K562 (cell line): Measurements from ENCODE around the gene ERC2. TPM values are rescaled to one million over a fixed set of nuclear protein-coding genes. Genes with fewer than 3 reads are reported as not detected.

Experiments
- ATAC-seq: fragments of 200-7000 bp; cut with Tn5 transposase; 3 replicates; pipeline ENCODE4 v1.9.1; 2020; ENCODE audit warnings: moderate library complexity
- BruUV-seq: library from RNA; stranded (reverse); fragments of 400-500 nt; replicated peaks from 2 replicates; lab custom pipeline; 2021; lab: Mats Ljungman, UMichigan
- CTCF ChIA-PET: fragments of 300-600 bp; formaldehyde crosslinking; extraction: SDS; loops from one replicate; lab custom pipeline; 2021; ENCODE audit warnings: low intra/inter-chr PET ratio; lab: Yijun Ruan, JAX
- POLR2A ChIA-PET: fragments of 300-600, 350-650 bp; sonication (Branson Sonifier 250); formaldehyde crosslinking; extraction: SDS; loops from one replicate; lab custom pipeline; 2021; ENCODE audit warnings: antibody characterized with exemption, inconsistent platforms; lab: Yijun Ruan, JAX
- DNase-seq, 4 experiments: peaks; one replicate each; pipeline versions ENCODE4 v3.0.0 to v3.0.0-alpha.2; 2011 to 2018; ENCODE audit warnings: low spot score in 3 of 4, mixed read lengths in 3 of 4; ENCODE audit errors: extremely low read depth in 1 of 4
- FAIRE-seq: peaks from 2 replicates; lab custom pipeline; 2011; peaks lifted over from hg19 to GRCh38; lab: Jason Lieb, UNC
- H2AFZ ChIP-seq: 2 replicates; pipeline ENCODE4 v1.6.0; 2011; ENCODE audit warnings: low read depth, low read length, control low read depth, inconsistent platforms
- H3K27ac ChIP-seq: fragments of 200-600 bp; 3 replicates; pipeline ENCODE4 v1.8.0; 2011; ENCODE audit warnings: low read depth, mild to moderate bottlenecking, control low read depth, inconsistent platforms, low read length, moderate library complexity, mixed read lengths; ENCODE audit errors: extremely low read depth
- H3K27me3 ChIP-seq, 2 experiments: fragments of 300-600 bp in 1 of 2; 2 replicates in 1 of 2; 3 replicates in 1 of 2; pipeline versions ENCODE4 v1.6.0 to v1.8.0; 2011; ENCODE audit warnings: inconsistent platforms in 2 of 2, low read length in 2 of 2, mild to moderate bottlenecking in 1 of 2, mixed read lengths in 1 of 2, moderate library complexity in 1 of 2; ENCODE audit not compliant: control insufficient read depth in 2 of 2, insufficient read depth in 2 of 2
- H3K36me3 ChIP-seq: fragments of 300-600 bp; 3 replicates; pipeline ENCODE4 v1.8.0; 2011; ENCODE audit warnings: mild to moderate bottlenecking, low read length, inconsistent platforms; ENCODE audit not compliant: control insufficient read depth, insufficient read depth
- H3K4me1 ChIP-seq, 2 experiments: fragments of 200-600 bp in 1 of 2; replicated peaks in 1 of 2; 2 replicates in 1 of 2; 3 replicates in 1 of 2; pipeline versions ENCODE4 v1.5.1 to v1.8.0; 2011; ENCODE audit warnings: inconsistent platforms in 2 of 2, low read length in 2 of 2, mild to moderate bottlenecking in 1 of 2, mixed read lengths in 1 of 2, moderate library complexity in 1 of 2; ENCODE audit not compliant: control insufficient read depth in 2 of 2, insufficient read depth in 2 of 2
- H3K4me2 ChIP-seq: 2 replicates; pipeline ENCODE4 v1.6.1; 2011; ENCODE audit warnings: low read length, control low read depth, inconsistent platforms, mixed read lengths; ENCODE audit not compliant: insufficient read depth
- H3K4me3 ChIP-seq: fragments of 200-600 bp; sonication (generic), shearing (Covaris generic); 2 replicates; pipeline ENCODE4 v1.5.1; 2016; ENCODE audit warnings: control low read depth, inconsistent platforms
- H3K79me2 ChIP-seq: fragments of 200-600 bp; 3 replicates; pipeline ENCODE4 v1.8.0; 2011; ENCODE audit warnings: low read length, inconsistent platforms; ENCODE audit not compliant: control insufficient read depth, insufficient read depth
- H3K9ac ChIP-seq, 2 experiments: 2 replicates each; pipeline versions ENCODE4 v1.6.0 to v1.6.1; 2011; ENCODE audit warnings: low read depth in 2 of 2, low read length in 2 of 2, control low read depth in 1 of 2, inconsistent platforms in 1 of 2, mild to moderate bottlenecking in 1 of 2, mixed read lengths in 1 of 2; ENCODE audit not compliant: insufficient read depth in 1 of 2
- H3K9me1 ChIP-seq: one replicate; pipeline ENCODE4 v1.6.0; 2011; ENCODE audit warnings: inconsistent platforms, mild to moderate bottlenecking, low read length, moderate library complexity; ENCODE audit not compliant: control insufficient read depth, insufficient read depth
- H3K9me3 ChIP-seq: replicated peaks from 2 replicates; pipeline ENCODE4 v1.5.1; 2011; ENCODE audit warnings: low read depth, low read length, inconsistent platforms; ENCODE audit not compliant: control insufficient read depth, insufficient read depth
- H4K20me1 ChIP-seq: replicated peaks from 2 replicates; pipeline ENCODE4 v1.6.1; 2011; ENCODE audit warnings: low read length, inconsistent platforms, mixed read lengths; ENCODE audit not compliant: control insufficient read depth, insufficient read depth
- CCAR2 ChIP-seq: fragments of 200-400 bp; formaldehyde crosslinking; IDR thresholded peaks from 2 replicates; pipeline ENCODE4 v1.6.1; 2017; ENCODE audit warnings: mild to moderate bottlenecking, low read depth, low read length
- GTF2F1 ChIP-seq: IDR thresholded peaks from 2 replicates; pipeline ENCODE4 v1.6.1; 2011; ENCODE audit warnings: low read depth, low read length, improper control_type of control experiment
- IFI16 ChIP-seq: fragments of 250-450 bp; sonication (Bioruptor Pico); IDR thresholded peaks from 2 replicates; pipeline ENCODE4 v2.1.2; 2022; ENCODE audit warnings: mild to moderate bottlenecking, inconsistent platforms
- MAFF ChIP-seq: IDR thresholded peaks from 2 replicates; pipeline ENCODE4 v1.6.1; 2012; ENCODE audit warnings: low read length, improper control_type of control experiment
- NFXL1 ChIP-seq: fragments of 450-650 bp; formaldehyde crosslinking; IDR thresholded peaks from 2 replicates; pipeline ENCODE4 v1.4.0; 2021; ENCODE audit warnings: mild to moderate bottlenecking
- NR3C1 ChIP-seq: sonication (generic); formaldehyde crosslinking; IDR thresholded peaks from 2 replicates; pipeline ENCODE4 v1.8.1; 2022; ENCODE audit warnings: missing genetic modification reagents
- OTX1 ChIP-seq: fragments of 450-650 bp; formaldehyde crosslinking; IDR thresholded peaks from 2 replicates; pipeline ENCODE4 v1.4.0; 2022; ENCODE audit warnings: mild to moderate bottlenecking
- RBM15 ChIP-seq: fragments of 200-400 bp; formaldehyde crosslinking; IDR thresholded peaks from 2 replicates; pipeline ENCODE4 v1.6.1; 2018; ENCODE audit warnings: mild to moderate bottlenecking, low read length, moderate library complexity; ENCODE audit not compliant: insufficient read depth
- SIX5 ChIP-seq, 2 experiments: IDR thresholded peaks; 2 replicates each; pipeline ENCODE4 v1.6.1; 2011; ENCODE audit warnings: low read length in 2 of 2, borderline replicate concordance in 1 of 2, low read depth in 1 of 2, mild to moderate bottlenecking in 1 of 2, moderate library complexity in 1 of 2; ENCODE audit not compliant: insufficient read depth in 1 of 2
- SNAPC5 ChIP-seq: fragments of 250-450 bp; sonication (Bioruptor Pico); IDR thresholded peaks from 2 replicates; pipeline ENCODE4 v1.8.0; 2021; ENCODE audit warnings: moderate library complexity, mild to moderate bottlenecking, inconsistent platforms
- STAT5A ChIP-seq: IDR thresholded peaks from 2 replicates; pipeline ENCODE4 v1.6.1; 2012; ENCODE audit warnings: low read length, inconsistent platforms, borderline replicate concordance
- TAF1 ChIP-seq: IDR thresholded peaks from 2 replicates; pipeline ENCODE4 v1.6.1; 2011; ENCODE audit warnings: mild to moderate bottlenecking, low read length, moderate library complexity; ENCODE audit not compliant: insufficient read depth, control insufficient read depth, severe bottlenecking; ENCODE audit errors: extremely low read depth
- UBTF ChIP-seq, 2 experiments: IDR thresholded peaks; 2 replicates each; pipeline ENCODE4 v1.6.1; 2012; ENCODE audit warnings: improper control_type of control experiment in 2 of 2, low read depth in 2 of 2, low read length in 2 of 2, borderline replicate concordance in 1 of 2
- USF1 ChIP-seq: sonication (generic); formaldehyde crosslinking; IDR thresholded peaks from 2 replicates; pipeline ENCODE4 v1.9.0; 2022; ENCODE audit warnings: mild to moderate bottlenecking, missing genetic modification reagents
- ZNF184 ChIP-seq: sonication (generic); formaldehyde crosslinking; IDR thresholded peaks from 2 replicates; pipeline ENCODE4 v1.5.0; 2020; ENCODE audit warnings: missing genetic modification reagents
- ZNF253 ChIP-seq: fragments of 250-450 bp; sonication (Bioruptor Pico); conservative IDR thresholded peaks from 2 replicates; pipeline ENCODE4 v1.6.1; 2021; ENCODE audit warnings: mild to moderate bottlenecking
- ZNF395 ChIP-seq: fragments of 200-800 bp; sonication (Bioruptor generic); IDR thresholded peaks from 2 replicates; pipeline ENCODE4 v1.6.1; 2017; ENCODE audit warnings: missing genetic modification characterization, missing compliant biosample characterization
- ZNF586 ChIP-seq: fragments of 450-650 bp; formaldehyde crosslinking; conservative IDR thresholded peaks from 2 replicates; pipeline ENCODE4 v1.4.0; 2020; ENCODE audit warnings: mild to moderate bottlenecking, moderate library complexity
- WGBS: fragments of 100-300 bp; shearing (Covaris generic); methylation state at CpG from one replicate; pipeline ENCODE4 v1.1.6; 2016; ENCODE audit warnings: low coverage, mixed read lengths; ENCODE audit not compliant: insufficient coverage; ENCODE audit errors: missing lambda C conversion rate; 5-methylcytosine and 5-hydroxymethylcytosine counted together
- in situ Hi-C: fragments of 300-500 bp; cut with MboI; formaldehyde crosslinking; loops from 4 replicates; pipeline ENCODE4 v1.15.0; 2018; ENCODE audit warnings: inconsistent platforms, mixed read lengths
- intact Hi-C: fragments of 100-400 bp; cut with micrococcal nuclease; formaldehyde crosslinking; loops from 2 replicates; pipeline ENCODE4 v1.14.2; 2022
- polyA plus RNA-seq, 8 experiments: library from polyadenylated mRNA; depleted of rRNA in 4 of 8; stranded (reverse) in 5 of 8; unstranded in 3 of 8; fragments of >200 nt; fragmentation: Nextera tagmentation in 2 of 8; fragmentation: Illumina TruSeq in 1 of 8; extraction: Ambion mirVana in 2 of 8; extraction: Trizol in 1 of 8; gene quantifications; 2 replicates each; pipeline versions ENCODE4 v1.2.1 to v1.2.3, GENCODE V29; 2011 to 2014; ENCODE audit warnings: inconsistent platforms in 1 of 8, missing spikeins in 1 of 8
- total RNA-seq, 7 experiments: library from RNA; depleted of rRNA in 6 of 7; stranded (reverse); fragments of >200 nt in 6 of 7; fragmentation: Illumina TruSeq in 2 of 7; extraction: Trizol in 2 of 7; gene quantifications; 2 replicates each; pipeline versions ENCODE4 v1.2.1 to v1.2.3, GENCODE V29; 2011 to 2021; ENCODE audit warnings: low replicate concordance in 1 of 7

Gene ERC2
- total and polyA plus RNA-seq, 9 of the 15 experiments (the other 6 are each of a cell fraction or from before 2014, with no cell fraction given): 0.04 to 0.18 (median 0.07) TPM; not detected in 2

- TF ChIP-seq SNAPC5 (no peak), GTF2F1 (no peak), NFXL1 (CRISPR knock-in tag) (no peak), ZNF253 (CRISPR knock-in tag) (no peak), ZNF586 (CRISPR knock-in tag) (no peak), CCAR2 (no peak), USF1 (CRISPR knock-in tag) (no peak)
- TF ChIP-seq, all 486 proteins: peak for 0
Observed at GRCh38 chr3:56012721-56013120, 455.5 kb downstream of the ERC2 start (continued).

GRCh38 chr3:56005196-56005805, 463.0 kb downstream of the ERC2 start:
- DNase-seq (no peak), ATAC-seq (no peak), FAIRE-seq (no peak)
- no peak overlapping the region for H3K9ac ChIP-seq
- in situ Hi-C loops (no loop called here), intact Hi-C loops (no loop called here)
- ChIA-PET CTCF (no interaction called here), POLR2A (no interaction called here)
- 5% methylated on average over 6 of the region's 6 CpGs for WGBS
- H3K9me3 ChIP-seq: no peaks in the 10 kb centered on the region
- H4K20me1 ChIP-seq: no peaks in the 10 kb centered on the region
- H3K4me1 ChIP-seq: no peaks in the 10 kb centered on the region
- H3K79me2 ChIP-seq: no peaks in the 10 kb centered on the region
- no peak overlapping the region for H2AFZ ChIP-seq
- no peak overlapping the region for H3K4me3 ChIP-seq
- BruUV-seq: no TSS peak
- no peaks in the 10 kb centered on the region for H3K9me1 ChIP-seq
- H3K27ac ChIP-seq: no peak overlapping the region
- no peak overlapping the region for H3K4me2 ChIP-seq
- H3K27me3 ChIP-seq: no peaks in the 10 kb centered on the region
- H3K36me3 ChIP-seq: no peaks in the 10 kb centered on the region
- TF ChIP-seq IFI16 (CRISPR knock-in tag): no peak
- TF ChIP-seq ZNF184 (CRISPR knock-in tag): no peak
- TF ChIP-seq NR3C1 (CRISPR knock-in tag): no peak
- no peak for TF ChIP-seq STAT5A
- TF ChIP-seq RBM15: no peak
- TF ChIP-seq SIX5 (IDR thresholded peaks at IDR 0.05; ENCODE audit: borderline replicate concordance in 1 of 2, insufficient read depth in 1 of 2, low read depth in 1 of 2, low read length in 2 of 2): no peak
- no peak for TF ChIP-seq UBTF (IDR thresholded peaks at IDR 0.05; ENCODE audit: borderline replicate concordance in 1 of 2, low read depth in 2 of 2, low read length in 2 of 2)
- TF ChIP-seq OTX1 (CRISPR knock-in tag): no peak
- TF ChIP-seq ZNF395: no peak
- TF ChIP-seq TAF1: no peak
- TF ChIP-seq MAFF: no peak
